GM15510 (cell line): ENCODE data around the gene RNGTT.

Experiments used
- POLR2A ChIP-seq: IDR thresholded peaks from 3 replicates; pipeline ENCODE4 v1.6.1; 2011; ENCODE audit warnings: borderline replicate concordance; ENCODE audit not compliant: insufficient read length; ENCODE audit errors: extremely low read depth

RNGTT gene

GRCh38 chr6:88858455-88858854 is 105.0 kb downstream of the RNGTT start:
- no peak for TF ChIP-seq POLR2A

- no peak for TF ChIP-seq POLR2A
Observed at GRCh38 chr6:88856566-88856965, 106.9 kb downstream of the RNGTT start.

GRCh38 chr6:88855541-88856147 is 107.8 kb downstream of the RNGTT start:
- no peak for TF ChIP-seq POLR2A

- no peak for TF ChIP-seq POLR2A
Observed at GRCh38 chr6:88852775-88853174, 110.6 kb downstream of the RNGTT start.

GRCh38 chr6:88852000-88852399 is 111.4 kb downstream of the RNGTT start:
- no peak for TF ChIP-seq POLR2A

GRCh38 chr6:88848870-88849269 is 114.5 kb downstream of the RNGTT start:
- no peak for TF ChIP-seq POLR2A

GRCh38 chr6:88843040-88843439 is 120.4 kb downstream of the RNGTT start:
- no peak for TF ChIP-seq POLR2A

DNA sequence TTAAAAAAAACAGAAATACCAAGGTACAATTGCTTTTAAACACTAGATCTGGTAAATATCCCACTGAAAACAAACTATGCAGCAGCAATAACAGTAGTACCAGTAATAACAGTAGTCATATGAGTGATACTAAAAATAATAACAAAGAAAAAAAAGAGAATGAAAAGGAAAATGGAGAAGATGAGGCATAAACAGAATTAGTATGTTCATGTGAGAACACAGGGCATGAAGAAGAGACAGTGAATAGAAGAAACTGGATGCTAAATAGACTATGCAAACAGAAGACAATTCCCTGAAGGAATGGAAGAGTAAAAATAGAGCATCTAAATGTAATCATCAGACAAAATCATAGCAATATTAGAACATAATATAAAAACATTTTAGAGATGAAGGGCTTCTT is 121.1 kb downstream of the RNGTT start:
- TF ChIP-seq POLR2A = no peak

- TF ChIP-seq POLR2A = no peak
Observed at GRCh38 chr6:88840796-88841539, 122.5 kb downstream of the RNGTT start.

- no peak for TF ChIP-seq POLR2A
Observed at GRCh38 chr6:88840289-88840688, 123.1 kb downstream of the RNGTT start.

DNA sequence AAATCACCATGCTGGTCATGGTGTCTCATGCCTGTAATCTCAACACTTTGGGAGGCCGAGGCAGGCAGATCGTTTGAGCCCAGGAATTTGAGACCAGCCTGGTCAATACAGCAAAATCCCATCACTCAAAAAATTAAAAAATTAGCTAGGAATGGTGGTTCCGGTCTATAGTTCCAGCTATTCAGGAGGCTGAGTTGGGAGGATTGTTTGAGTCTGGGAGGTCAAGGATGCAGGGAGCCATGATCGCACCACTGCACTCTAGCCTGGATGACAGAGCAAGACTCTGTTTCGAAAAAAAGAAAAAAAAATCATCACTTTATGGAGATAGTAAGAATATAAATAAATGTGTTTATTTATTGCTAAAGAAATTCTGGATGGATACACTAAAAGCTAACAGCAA is 124.1 kb downstream of the RNGTT start:
- TF ChIP-seq POLR2A = no peak

GRCh38 chr6:88835210-88835609 is 128.2 kb downstream of the RNGTT start:
- no peak for TF ChIP-seq POLR2A

DNA sequence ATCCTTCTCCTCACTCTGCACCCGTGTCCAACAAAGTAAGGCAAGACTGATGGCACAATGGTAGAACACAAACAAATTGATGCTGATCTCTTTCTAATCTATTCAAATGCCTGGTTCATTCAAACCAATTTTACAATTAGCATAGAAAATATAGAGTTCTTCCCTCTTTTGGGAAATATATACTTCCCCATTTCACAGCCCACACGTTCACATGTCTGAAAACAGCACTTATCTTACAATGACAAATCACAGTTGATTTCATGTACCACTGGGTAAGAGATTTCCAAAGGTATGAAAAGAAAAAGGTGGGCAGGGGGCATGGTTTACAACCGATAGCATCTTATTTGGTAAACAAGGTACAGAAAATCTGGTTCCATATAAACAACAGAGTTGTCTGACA is 137.6 kb downstream of the RNGTT start:
- no peak for TF ChIP-seq POLR2A

DNA sequence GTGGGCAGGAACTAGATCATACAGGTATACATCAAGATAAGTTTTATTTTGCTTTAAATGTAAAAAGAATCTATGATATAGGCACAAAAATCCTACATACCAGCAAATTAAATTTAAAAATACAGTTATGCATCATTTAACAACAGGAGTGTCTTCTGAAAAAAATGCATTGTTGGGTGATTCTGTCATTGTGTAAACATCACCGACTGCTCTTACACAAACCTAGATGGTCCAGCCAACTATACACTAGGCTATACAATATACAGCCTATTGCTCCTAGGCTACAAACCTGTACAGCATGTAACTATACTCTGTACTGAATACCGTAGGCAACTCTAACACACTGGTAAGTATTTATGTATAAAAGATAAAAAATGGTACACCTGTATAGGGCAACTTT is 139.4 kb downstream of the RNGTT start:
- no peak for TF ChIP-seq POLR2A

GRCh38 chr6:88815491-88815890 is 147.9 kb downstream of the RNGTT start:
- TF ChIP-seq POLR2A = no peak

DNA sequence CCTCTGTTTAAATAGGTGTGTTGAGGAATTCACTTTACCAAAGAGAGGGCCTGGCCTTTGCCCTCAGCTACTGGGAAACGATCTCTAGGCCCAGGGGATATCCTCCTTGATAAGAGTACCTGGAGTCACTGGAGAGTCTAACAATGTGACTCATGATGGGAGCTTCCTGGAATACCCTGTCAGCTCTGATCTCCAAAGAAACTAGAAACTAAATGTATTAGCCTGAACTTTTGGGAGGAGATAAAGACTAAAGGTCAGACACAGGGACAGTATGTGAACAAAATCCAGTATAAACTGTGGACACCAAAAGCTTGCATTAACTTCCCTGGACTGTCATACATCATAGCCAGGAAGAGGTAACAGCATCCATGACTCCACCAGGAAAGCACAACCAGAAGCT is 148.5 kb downstream of the RNGTT start:
- no peak for TF ChIP-seq POLR2A

DNA sequence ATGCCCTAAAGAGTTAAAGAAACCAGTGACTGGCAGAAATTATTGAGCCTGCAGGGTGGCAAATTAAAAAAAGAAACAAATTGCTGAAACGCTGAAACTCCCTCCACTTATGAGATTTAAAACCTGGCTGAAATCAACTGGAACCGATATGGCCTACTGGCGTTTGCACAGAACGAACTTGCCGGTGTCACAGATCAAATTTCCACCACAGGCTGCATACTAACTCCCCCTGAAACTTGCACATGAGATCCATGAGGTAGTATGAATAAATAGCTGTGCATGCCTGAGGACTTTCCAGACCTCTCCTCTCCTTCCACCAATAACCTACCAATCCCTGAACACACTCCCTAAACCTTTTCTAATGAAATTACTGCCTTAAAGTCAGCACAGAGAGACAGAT is 150.4 kb downstream of the RNGTT start:
- TF ChIP-seq POLR2A = no peak

- TF ChIP-seq POLR2A = no peak
Observed at GRCh38 chr6:88810701-88811100, 152.7 kb downstream of the RNGTT start.

DNA sequence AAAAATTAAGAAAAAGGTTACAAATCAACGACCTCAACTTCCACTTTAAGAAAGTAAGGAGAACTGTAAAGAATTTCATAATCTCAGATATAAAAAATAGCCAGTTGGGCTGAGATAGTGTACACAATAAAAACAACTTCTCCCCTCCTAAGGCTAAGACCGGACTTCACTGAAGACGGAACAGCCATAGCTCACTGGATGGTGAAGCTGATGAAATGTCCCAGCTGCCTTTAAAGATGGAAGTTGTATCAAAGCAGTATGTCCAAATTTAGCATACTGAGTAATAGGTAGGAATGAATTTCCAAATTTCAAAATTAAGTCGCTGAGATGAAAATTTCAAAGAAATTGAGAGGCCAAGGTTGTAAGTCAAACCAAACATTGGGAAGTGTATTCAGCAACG is 153.3 kb downstream of the RNGTT start:
- TF ChIP-seq POLR2A = no peak
